IMR-90 (cell line): ENCODE results near the gene R3HDM2. TPM values are rescaled to one million over a fixed set of nuclear protein-coding genes. Genes with fewer than 3 reads are reported as not detected.
"Not testable (repeated sequence)": the region's sequence is repeated elsewhere in the genome, so short reads cannot be mapped to it uniquely, and the experiment has no call there.

Experiments
- ATAC-seq: fragments of 200-7000 bp; cut with Tn5 transposase; 2 replicates; pipeline ENCODE4 v1.9.1; 2020; ENCODE audit warnings: low read depth, mild to moderate bottlenecking, moderate library complexity
- BruUV-seq: library from RNA; stranded (reverse); fragments of 400-500 nt; replicated peaks from 2 replicates; lab custom pipeline; 2021; lab: Mats Ljungman, UMichigan
- CTCF ChIA-PET: fragments of 300-600 bp; formaldehyde crosslinking; extraction: SDS; loops from one replicate; lab custom pipeline; 2021; ENCODE audit warnings: antibody characterized with exemption; lab: Yijun Ruan, JAX
- POLR2A ChIA-PET: fragments of 300-600 bp; sonication (Branson Sonifier 250); formaldehyde crosslinking; loops from one replicate; lab custom pipeline; 2022; ENCODE audit warnings: antibody characterized with exemption; ENCODE audit not compliant: unreplicated experiment; lab: Charles Lee
- DNase-seq: peaks from one replicate; pipeline ENCODE4 v3.0.0; 2013
- H2AFZ ChIP-seq: replicated peaks from 2 replicates; pipeline ENCODE3; 2013; ENCODE audit warnings: low read length, mild to moderate bottlenecking; ENCODE audit not compliant: poor library complexity
- H2AK5ac ChIP-seq: 2 replicates; pipeline ENCODE4 v1.6.1; 2013; ENCODE audit warnings: low read depth, low read length, inconsistent platforms
- H2AK9ac ChIP-seq: replicated peaks from 2 replicates; pipeline ENCODE3; 2013; ENCODE audit warnings: mild to moderate bottlenecking, low read depth, low read length, moderate library complexity; ENCODE audit not compliant: poor library complexity
- H2BK120ac ChIP-seq: 2 replicates; pipeline ENCODE4 v1.6.1; 2013; ENCODE audit warnings: low read depth, low read length, inconsistent platforms
- H2BK15ac ChIP-seq: 3 replicates; pipeline ENCODE4 v1.6.1; 2013; ENCODE audit warnings: low read depth, low read length, inconsistent platforms
- H2BK20ac ChIP-seq: 2 replicates; pipeline ENCODE4 v1.6.1; 2013; ENCODE audit warnings: low read depth, mild to moderate bottlenecking, inconsistent platforms, low read length, moderate library complexity
- H2BK5ac ChIP-seq: 2 replicates; pipeline ENCODE4 v1.6.1; 2013; ENCODE audit warnings: mild to moderate bottlenecking, low read depth, low read length, inconsistent platforms; ENCODE audit not compliant: poor library complexity, severe bottlenecking
- H3K14ac ChIP-seq: replicated peaks from 2 replicates; pipeline ENCODE4 v1.6.1; 2013; ENCODE audit warnings: low read depth, low read length, inconsistent platforms
- H3K18ac ChIP-seq: 2 replicates; pipeline ENCODE4 v1.6.1; 2013; ENCODE audit warnings: low read depth, low read length, control low read depth
- H3K23ac ChIP-seq: 2 replicates; pipeline ENCODE4 v1.6.1; 2013; ENCODE audit warnings: low read depth, low read length, inconsistent platforms
- H3K27ac ChIP-seq: 2 replicates; pipeline ENCODE4 v1.5.1; 2013; ENCODE audit warnings: mild to moderate bottlenecking, control low read depth, low read length; ENCODE audit not compliant: insufficient read depth
- H3K27me3 ChIP-seq: 2 replicates; pipeline ENCODE4 v1.6.1; 2013; ENCODE audit warnings: low read length; ENCODE audit not compliant: control insufficient read depth, insufficient read depth
- H3K36me3 ChIP-seq: 2 replicates; pipeline ENCODE4 v1.6.1; 2013; ENCODE audit warnings: low read length, mixed read lengths; ENCODE audit not compliant: control insufficient read depth, insufficient read depth
- H3K4ac ChIP-seq: 2 replicates; pipeline ENCODE4 v1.6.1; 2013; ENCODE audit warnings: low read depth, low read length, inconsistent platforms
- H3K4me1 ChIP-seq: 2 replicates; pipeline ENCODE4 v1.6.1; 2013; ENCODE audit warnings: low read length, mixed read lengths; ENCODE audit not compliant: control insufficient read depth, insufficient read depth
- H3K4me2 ChIP-seq: 2 replicates; pipeline ENCODE4 v1.6.1; 2013; ENCODE audit warnings: low read depth, mild to moderate bottlenecking, control low read depth, low read length, moderate library complexity
- H3K4me3 ChIP-seq: 2 replicates; pipeline ENCODE4 v1.5.1; 2013; ENCODE audit warnings: low read depth, mild to moderate bottlenecking, control low read depth, low read length, moderate library complexity; ENCODE audit not compliant: insufficient read depth
- H3K56ac ChIP-seq: 2 replicates; pipeline ENCODE4 v1.6.1; 2013; ENCODE audit warnings: low read length, inconsistent platforms; ENCODE audit not compliant: insufficient read depth; ENCODE audit errors: extremely low read depth
- H3K79me1 ChIP-seq, 2 experiments: 2 replicates each; pipeline ENCODE4 v1.6.1; 2013; ENCODE audit warnings: low read length in 2 of 2, inconsistent platforms in 1 of 2, low read depth in 1 of 2
- H3K9ac ChIP-seq: 2 replicates; pipeline ENCODE4 v1.6.1; 2013; ENCODE audit warnings: low read depth, low read length, control low read depth
- H3K9me1 ChIP-seq: 2 replicates; pipeline ENCODE4 v1.6.1; 2013; ENCODE audit warnings: low read length, inconsistent platforms; ENCODE audit not compliant: insufficient read depth
- H3K9me3 ChIP-seq: 2 replicates; pipeline ENCODE4 v1.6.1; 2013; ENCODE audit warnings: low read length; ENCODE audit not compliant: control insufficient read depth, insufficient read depth
- H4K20me1 ChIP-seq: 2 replicates; pipeline ENCODE4 v1.6.1; 2013; ENCODE audit warnings: low read length, inconsistent platforms; ENCODE audit not compliant: insufficient read depth
- H4K5ac ChIP-seq: 2 replicates; pipeline ENCODE4 v1.6.1; 2013; ENCODE audit warnings: mild to moderate bottlenecking, low read depth, low read length, control low read depth
- H4K8ac ChIP-seq, 2 experiments: 2 replicates each; pipeline ENCODE4 v1.6.1; 2013; ENCODE audit warnings: low read depth in 2 of 2, low read length in 2 of 2, control low read depth in 1 of 2, inconsistent platforms in 1 of 2
- H4K91ac ChIP-seq: 2 replicates; pipeline ENCODE4 v1.6.1; 2013; ENCODE audit warnings: low read depth, low read length, inconsistent platforms; ENCODE audit not compliant: insufficient read depth
- ELK1 ChIP-seq: fragments of 150-350 bp; IDR thresholded peaks from 2 replicates; pipeline ENCODE4 v1.6.1; 2016; ENCODE audit warnings: low read depth, mild to moderate bottlenecking, low read length, moderate library complexity, borderline replicate concordance
- MAFK ChIP-seq: IDR thresholded peaks from 2 replicates; pipeline ENCODE4 v1.6.1; 2012; ENCODE audit warnings: low read depth, low read length, improper control_type of control experiment
- MAZ ChIP-seq: IDR thresholded peaks from 2 replicates; pipeline ENCODE4 v1.6.1; 2012; ENCODE audit warnings: low read depth, mild to moderate bottlenecking, low read length, improper control_type of control experiment, moderate library complexity, borderline replicate concordance
- MXI1 ChIP-seq: IDR thresholded peaks from 2 replicates; pipeline ENCODE4 v1.6.1; 2012; ENCODE audit warnings: low read depth, mild to moderate bottlenecking, low read length, moderate library complexity, borderline replicate concordance
- NFE2L2 ChIP-seq: fragments of 150-350 bp; IDR thresholded peaks from 2 replicates; pipeline ENCODE4 v1.6.1; 2016; ENCODE audit warnings: low read depth, mild to moderate bottlenecking, low read length
- RAD21 ChIP-seq: IDR thresholded peaks from 2 replicates; pipeline ENCODE4 v1.6.1; 2012; ENCODE audit warnings: low read length, improper control_type of control experiment
- RCOR1 ChIP-seq: IDR thresholded peaks from 2 replicates; pipeline ENCODE4 v1.6.1; 2012; ENCODE audit warnings: mild to moderate bottlenecking, low read length, improper control_type of control experiment; ENCODE audit not compliant: insufficient replicate concordance
- RFX5 ChIP-seq: IDR thresholded peaks from 2 replicates; pipeline ENCODE4 v1.8.0; 2012; ENCODE audit warnings: low read depth, mild to moderate bottlenecking, low read length, moderate library complexity
- WGBS, 2 experiments: methylation state at CpG; one replicate each; pipeline versions ENCODE4 v1.1.5 to v1.1.7; 2013; ENCODE audit warnings: missing lambda C conversion rate in 2 of 2; ENCODE audit not compliant: insufficient read length in 1 of 2; ENCODE audit errors: extremely low coverage in 2 of 2; 5-methylcytosine and 5-hydroxymethylcytosine counted together
- dilution Hi-C: fragments of 300-500 bp; cut with HindIII; formaldehyde crosslinking; loops from one replicate; pipeline ENCODE4 v1.14.3; 2018; ENCODE audit warnings: low sequenced_read_pairs; ENCODE audit not compliant: unreplicated experiment
- in situ Hi-C: fragments of 300-500 bp; cut with MboI; formaldehyde crosslinking; loops from 3 replicates; pipeline ENCODE4 v1.14.3; 2019; ENCODE audit warnings: low sequenced_read_pairs, inconsistent platforms, mixed read lengths
- intact Hi-C: fragments of 100-400 bp; cut with micrococcal nuclease; formaldehyde crosslinking; loops from 2 replicates; pipeline ENCODE4 v1.10.0; 2022
- polyA plus RNA-seq, 3 experiments: library from polyadenylated mRNA; depleted of rRNA; stranded (reverse); fragments of >200 nt; gene quantifications; 2 replicates each; pipeline ENCODE4 v1.2.3, GENCODE V29; 2012; ENCODE audit warnings: low replicate concordance in 1 of 3
- total RNA-seq: library from RNA; depleted of rRNA; stranded (reverse); fragments of >200 nt; gene quantifications from 2 replicates; pipeline ENCODE4 v1.2.3, GENCODE V29; 2012

Gene R3HDM2
- total and polyA plus RNA-seq, 2 of the 4 experiments (the other 2 are of a cell fraction): 7.5 to 28.4 TPM

DNA sequence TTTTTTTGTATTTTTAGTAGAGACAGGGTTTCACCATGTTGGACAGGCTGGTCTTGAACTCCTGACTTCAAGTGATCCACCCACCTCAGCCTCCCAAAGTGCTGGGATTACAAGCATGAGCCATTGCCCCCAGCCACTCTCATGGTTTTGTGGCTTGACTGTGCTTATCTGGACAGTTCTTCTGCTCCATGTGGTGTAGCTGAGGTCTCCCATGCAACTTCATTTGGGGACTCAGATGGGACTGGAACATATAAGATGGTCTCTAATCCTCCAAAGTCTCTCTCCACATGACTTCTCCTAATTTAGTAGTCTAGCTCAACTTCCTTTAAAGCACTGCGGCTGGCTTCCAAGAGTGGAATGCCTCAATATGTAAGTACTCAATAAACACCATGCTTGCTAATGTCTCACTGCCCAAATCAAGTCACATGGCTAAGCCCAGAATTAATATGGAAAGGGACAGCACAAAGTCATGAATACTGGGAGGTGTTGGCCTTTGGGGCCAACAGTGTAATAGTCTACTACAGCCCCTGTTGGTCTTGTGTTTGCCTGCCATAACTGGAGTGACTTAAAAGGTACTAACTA is 11.1 kb upstream of the R3HDM2 start:
- Histone ChIP-seq H3K18ac (peak overlapping the region; percentile 85), H2AK5ac (no peak overlapping the region), H3K9me1 (no peaks in the 10 kb centered on the region), H2BK15ac (no peak overlapping the region), H3K23ac (no peak overlapping the region), H4K20me1 (no peaks in the 10 kb centered on the region), H3K27ac (no peak overlapping the region), H4K91ac (no peak overlapping the region), H3K4me2 (no peak overlapping the region), H2AFZ (no peak overlapping the region), H4K8ac (no peak overlapping the region), H3K56ac (no peak overlapping the region), H3K4ac (no peak overlapping the region), H2BK120ac (no peak overlapping the region), H3K14ac (no peak overlapping the region), H4K5ac (no peak overlapping the region), H3K79me1 (no peaks in the 10 kb centered on the region), H3K9ac (no peak overlapping the region), H2BK5ac (no peak overlapping the region), H3K9me3 (no peaks in the 10 kb centered on the region), H3K4me3 (no peak overlapping the region), H2BK20ac (no peak overlapping the region), H3K27me3 (no peaks in the 10 kb centered on the region), H3K4me1 (no peaks in the 10 kb centered on the region), H2AK9ac (no peak overlapping the region), H3K36me3 (no peaks in the 10 kb centered on the region)
- ATAC-seq: no peak
- ChIA-PET POLR2A (no interaction called here), CTCF (interaction anchor here (0.6 kb wide), 1 partner anchor 14 kb away, joined by 3 read pairs; the partner anchor contains the start of gene INHBE)
- no CpG with 5 or more reads among the region's 1 CpG for WGBS, 2 experiments
- BruUV-seq: no TSS peak
- in situ Hi-C loops: no loop called here
- intact Hi-C loops: no loop called here
- peak; percentile 29 for DNase-seq
- TF ChIP-seq NFE2L2 (no peak), RFX5 (no peak), RAD21 (no peak), MAZ (no peak), MAFK (no peak), ELK1 (no peak), RCOR1 (no peak), MXI1 (no peak)
- dilution Hi-C loops: no loop called here

GRCh38 chr12:57441393-57441792 is 10.6 kb upstream of the R3HDM2 start:
- H3K4ac ChIP-seq, H4K20me1 ChIP-seq, H4K8ac ChIP-seq, H3K4me1 ChIP-seq, H2BK120ac ChIP-seq, H3K27me3 ChIP-seq, H3K9me1 ChIP-seq, H3K23ac ChIP-seq, H4K91ac ChIP-seq, H3K79me1 ChIP-seq, BruUV-seq, H2AFZ ChIP-seq, H2BK20ac ChIP-seq, H2AK9ac ChIP-seq, H3K9ac ChIP-seq, H3K18ac ChIP-seq, in situ Hi-C loops, POLR2A ChIA-PET, H2BK15ac ChIP-seq, DNase-seq, H3K56ac ChIP-seq, CTCF ChIA-PET, H3K4me2 ChIP-seq, H3K9me3 ChIP-seq, H3K4me3 ChIP-seq, H3K36me3 ChIP-seq, H3K14ac ChIP-seq, dilution Hi-C loops, H4K5ac ChIP-seq, ATAC-seq, intact Hi-C loops, H2AK5ac ChIP-seq, H3K27ac ChIP-seq, H2BK5ac ChIP-seq: not testable (repeated sequence)
- WGBS, 2 experiments: no CpG with 5 or more reads among the region's 2 CpGs
